Measurements from ENCODE around the gene SPATA7. TPM values are rescaled to one million over a fixed set of nuclear protein-coding genes. Genes with fewer than 3 reads are reported as not detected.

SPATA7 gene
- polyA plus RNA-seq (2012; ENCODE audit: insufficient read length, low read depth) = 1.6 TPM

- no peak for TF ChIP-seq SIN3A (IDR thresholded peaks at IDR 0.05; ENCODE audit: borderline replicate concordance, insufficient read depth, low read length)
- no peak for TF ChIP-seq REST (IDR thresholded peaks at IDR 0.05; ENCODE audit: insufficient read depth in 1 of 2, low read depth in 2 of 2, low read length in 2 of 2)
- no peak for TF ChIP-seq FOXP2 (optimal IDR thresholded peaks at IDR 0.05; ENCODE audit: borderline replicate concordance, extremely low read depth, extremely low read length, insufficient read depth)
- no peak for TF ChIP-seq POLR2AphosphoS5 (IDR thresholded peaks at IDR 0.05; ENCODE audit: low read depth, low read length)
- TF ChIP-seq TAF1 (IDR thresholded peaks at IDR 0.05; ENCODE audit: borderline replicate concordance, insufficient read depth, low read length) = no peak
Measured at GRCh38 chr14:88385212-88386101, at the start of gene SPATA7. TSS of gene SPATA7 (plus strand) at chr14:88385657. CDS start at chr14:88385819, 162 bp downstream.

- TF ChIP-seq POLR2AphosphoS5 (IDR thresholded peaks at IDR 0.05; ENCODE audit: low read depth, low read length) (no peak), REST (IDR thresholded peaks at IDR 0.05; ENCODE audit: insufficient read depth in 1 of 2, low read depth in 2 of 2, low read length in 2 of 2) (no peak), TAF1 (IDR thresholded peaks at IDR 0.05; ENCODE audit: borderline replicate concordance, insufficient read depth, low read length) (no peak), FOXP2 (optimal IDR thresholded peaks at IDR 0.05; ENCODE audit: borderline replicate concordance, extremely low read depth, extremely low read length, insufficient read depth) (no peak), SIN3A (IDR thresholded peaks at IDR 0.05; ENCODE audit: borderline replicate concordance, insufficient read depth, low read length) (no peak)
Measured at GRCh38 chr14:88340357-88340756, 45.1 kb upstream of the SPATA7 start.

GRCh38 chr14:88342980-88343379 lies 42.5 kb upstream of the SPATA7 start:
- no peak for TF ChIP-seq FOXP2 (optimal IDR thresholded peaks at IDR 0.05; ENCODE audit: borderline replicate concordance, extremely low read depth, extremely low read length, insufficient read depth)
- no peak for TF ChIP-seq TAF1 (IDR thresholded peaks at IDR 0.05; ENCODE audit: borderline replicate concordance, insufficient read depth, low read length)
- TF ChIP-seq POLR2AphosphoS5 (IDR thresholded peaks at IDR 0.05; ENCODE audit: low read depth, low read length) = no peak
- no peak for TF ChIP-seq SIN3A (IDR thresholded peaks at IDR 0.05; ENCODE audit: borderline replicate concordance, insufficient read depth, low read length)
- TF ChIP-seq REST (IDR thresholded peaks at IDR 0.05; ENCODE audit: insufficient read depth in 1 of 2, low read depth in 2 of 2, low read length in 2 of 2) = no peak

- TF ChIP-seq FOXP2 (optimal IDR thresholded peaks at IDR 0.05; ENCODE audit: borderline replicate concordance, extremely low read depth, extremely low read length, insufficient read depth) = no peak
- TF ChIP-seq TAF1 (IDR thresholded peaks at IDR 0.05; ENCODE audit: borderline replicate concordance, insufficient read depth, low read length) = no peak
- TF ChIP-seq SIN3A (IDR thresholded peaks at IDR 0.05; ENCODE audit: borderline replicate concordance, insufficient read depth, low read length) = no peak
- TF ChIP-seq POLR2AphosphoS5 (IDR thresholded peaks at IDR 0.05; ENCODE audit: low read depth, low read length) = no peak
- TF ChIP-seq REST (IDR thresholded peaks at IDR 0.05; ENCODE audit: insufficient read depth in 1 of 2, low read depth in 2 of 2, low read length in 2 of 2) = no peak
Measured at GRCh38 chr14:88346048-88346639, 39.3 kb upstream of the SPATA7 start.

Data from PFSK-1 (cell line).